GM23338 (cell line): ENCODE data around the gene CHP1. TPM values are rescaled to one million over a fixed set of nuclear protein-coding genes. Genes with fewer than 3 reads are reported as not detected.
A peak's percentile ranks its signal among the peaks of the same experiment; 100 is the strongest.

Experiments used
- ATAC-seq: fragments of 200-7000 bp; cut with Tn5 transposase; 3 replicates; pipeline ENCODE4 v1.9.1; 2020
- DNase-seq: peaks from one replicate; pipeline ENCODE4 v3.0.0-alpha.2; 2015; ENCODE audit warnings: low spot score
- H2AFZ ChIP-seq: fragments of 200-600 bp; sonication (generic); 2 replicates; pipeline ENCODE4 v1.8.0; 2016; ENCODE audit warnings: antibody characterized with exemption, mild to moderate bottlenecking, moderate library complexity
- H3F3A ChIP-seq: fragments of 200-600 bp; sonication (generic); replicated peaks from 2 replicates; pipeline ENCODE4 v1.8.0; 2017; ENCODE audit warnings: antibody characterized with exemption, mixed run types, low read depth
- H3K27ac ChIP-seq: fragments of 200-600 bp; sonication (generic); 2 replicates; pipeline ENCODE4 v1.6.1; 2016; ENCODE audit warnings: low read depth
- H3K27me3 ChIP-seq: fragments of 200-600 bp; sonication (generic); 2 replicates; pipeline ENCODE4 v1.8.0; 2016; ENCODE audit warnings: mild to moderate bottlenecking, mixed run types, moderate library complexity; ENCODE audit not compliant: insufficient read depth
- H3K36me3 ChIP-seq: fragments of 200-600 bp; sonication (generic); 2 replicates; pipeline ENCODE4 v1.8.0; 2016; ENCODE audit warnings: mild to moderate bottlenecking; ENCODE audit not compliant: insufficient read depth
- H3K4me1 ChIP-seq: fragments of 200-600 bp; sonication (generic); 2 replicates; pipeline ENCODE4 v1.8.0; 2016; ENCODE audit warnings: mild to moderate bottlenecking, moderate library complexity; ENCODE audit not compliant: insufficient read depth
- H3K4me2 ChIP-seq: fragments of 200-600 bp; sonication (generic); 2 replicates; pipeline ENCODE4 v1.7.1; 2017; ENCODE audit warnings: mixed run types
- H3K4me3 ChIP-seq: fragments of 200-600 bp; sonication (generic); 2 replicates; pipeline ENCODE4 v1.6.1; 2016; ENCODE audit warnings: mixed run types
- H3K79me2 ChIP-seq: fragments of 200-600 bp; sonication (generic); replicated peaks from 2 replicates; pipeline ENCODE4 v1.8.0; 2017; ENCODE audit warnings: mild to moderate bottlenecking; ENCODE audit not compliant: insufficient read depth
- H3K9me2 ChIP-seq: fragments of 200-600 bp; sonication (generic); 2 replicates; pipeline ENCODE4 v1.8.0; 2017; ENCODE audit not compliant: insufficient read depth
- H4K20me1 ChIP-seq: fragments of 200-600 bp; sonication (generic); replicated peaks from 2 replicates; pipeline ENCODE4 v1.8.0; 2017; ENCODE audit warnings: mild to moderate bottlenecking; ENCODE audit not compliant: insufficient read depth
- H3K27ac Mint-ChIP-seq: 2 replicates; pipeline ENCODE4 v1.8.0; 2020; ENCODE audit warnings: inconsistent platforms, mild to moderate bottlenecking, moderate library complexity, mixed read lengths
- H3K27me3 Mint-ChIP-seq: 3 replicates; pipeline ENCODE4 v1.8.0; 2022; ENCODE audit warnings: low read depth, mild to moderate bottlenecking, moderate library complexity, mixed read lengths, inconsistent platforms; ENCODE audit not compliant: insufficient read depth, poor library complexity
- H3K36me3 Mint-ChIP-seq: 3 replicates; pipeline ENCODE4 v1.8.0; 2021; ENCODE audit warnings: low read depth, mild to moderate bottlenecking, inconsistent platforms, moderate library complexity, mixed read lengths
- H3K4me1 Mint-ChIP-seq: 3 replicates; pipeline ENCODE4 v1.8.0; 2020; ENCODE audit warnings: mild to moderate bottlenecking, inconsistent platforms, mixed read lengths
- H3K4me3 Mint-ChIP-seq: 3 replicates; pipeline ENCODE4 v1.8.0; 2021; ENCODE audit warnings: moderate library complexity, mild to moderate bottlenecking, inconsistent platforms, mixed read lengths
- H3K9me3 Mint-ChIP-seq: 3 replicates; pipeline ENCODE4 v1.8.0; 2020; ENCODE audit warnings: moderate library complexity, mild to moderate bottlenecking, inconsistent platforms, mixed read lengths
- POLR2AphosphoS5 ChIP-seq: IDR thresholded peaks from 2 replicates; pipeline ENCODE4 v1.6.1; 2016; ENCODE audit warnings: antibody characterized with exemption, low read depth
- REST ChIP-seq: IDR thresholded peaks from one replicate; pipeline ENCODE4 v1.6.1; 2018; ENCODE audit warnings: antibody characterized with exemption; ENCODE audit not compliant: unreplicated experiment
- ZNF114 ChIP-seq: fragments of 250-450 bp; sonication (Bioruptor Pico); IDR thresholded peaks from 2 replicates; pipeline ENCODE4 v1.5.0; 2020; ENCODE audit warnings: mild to moderate bottlenecking, moderate library complexity
- polyA plus RNA-seq: library from polyadenylated mRNA; unstranded; fragments of >200 nt; fragmentation: Nextera tagmentation; extraction: Ambion mirVana; gene quantifications from 2 replicates; pipeline ENCODE4 v1.2.1, GENCODE V29; 2016
- total RNA-seq: library from RNA; depleted of rRNA; stranded (reverse); fragments of >200 nt; shearing (Covaris generic); gene quantifications from 2 replicates; pipeline ENCODE4 v1.2.3, GENCODE V29; 2014
- TF ChIP-seq, protein P1 (sequence below): fragments of 250-450 bp; sonication (Bioruptor Pico); IDR thresholded peaks from 2 replicates; pipeline ENCODE4 v1.5.0; 2020; ENCODE audit warnings: mild to moderate bottlenecking, moderate library complexity
- TF ChIP-seq, protein P2 (sequence below), 2 experiments: fragments of 200-600 bp in 1 of 2; sonication (generic) in 1 of 2; conservative IDR thresholded peaks; 2 replicates each; pipeline versions ENCODE4 v1.5.1 to v1.6.1; 2016 to 2017; ENCODE audit warnings: antibody characterized with exemption in 2 of 2, low read depth in 2 of 2, mild to moderate bottlenecking in 2 of 2, moderate library complexity in 1 of 2

The CHP1 gene
- total and polyA plus RNA-seq, 2 experiments from 2014 or later: 62.3 to 109 TPM

- no peaks in the 10 kb centered on the region; the same call in 1 of the 2 replicates for H3K36me3 ChIP-seq
- peaks cover 16% of the 10 kb centered on the region for H3K4me1 Mint-ChIP-seq
- H3F3A ChIP-seq: no peaks in the 10 kb centered on the region; the same call in 1 of the 2 replicates
- H3K4me1 ChIP-seq: no peaks in the 10 kb centered on the region; the same call in 1 of the 2 replicates
- DNase-seq (peak; percentile 69), ATAC-seq (peak; percentile 97)
- H3K27me3 Mint-ChIP-seq: peaks cover 1% of the 10 kb centered on the region
- H3K27me3 ChIP-seq: no peaks in the 10 kb centered on the region
- no peaks in the 10 kb centered on the region for H3K9me3 Mint-ChIP-seq
- no peak overlapping the region for H3K4me3 ChIP-seq
- 0 out of 2 replicates have a peak overlapping the region, but pooled peaks have one; percentile 1 for H3K4me2 ChIP-seq
- H3K9me2 ChIP-seq: no peaks in the 10 kb centered on the region
- H4K20me1 ChIP-seq: no peaks in the 10 kb centered on the region
- no peak overlapping the region for H2AFZ ChIP-seq
- TF ChIP-seq REST: no peak
- no peak for TF ChIP-seq ZNF114 (CRISPR knock-in tag)
- no peaks in the 10 kb centered on the region; the same call in 1 of the 2 replicates for H3K79me2 ChIP-seq
- H3K4me3 Mint-ChIP-seq: peak overlapping the region; percentile 6; the same call in 2 of the 3 replicates
- peaks cover 35% of the 10 kb centered on the region for H3K36me3 Mint-ChIP-seq
- H3K27ac ChIP-seq: peak overlapping the region; percentile 55; the same call in 1 of the 2 replicates
- H3K27ac Mint-ChIP-seq: peak overlapping the region; percentile 64
Observed at GRCh38 chr15:41263891-41264351, 32.9 kb downstream of the CHP1 start.

DNA sequence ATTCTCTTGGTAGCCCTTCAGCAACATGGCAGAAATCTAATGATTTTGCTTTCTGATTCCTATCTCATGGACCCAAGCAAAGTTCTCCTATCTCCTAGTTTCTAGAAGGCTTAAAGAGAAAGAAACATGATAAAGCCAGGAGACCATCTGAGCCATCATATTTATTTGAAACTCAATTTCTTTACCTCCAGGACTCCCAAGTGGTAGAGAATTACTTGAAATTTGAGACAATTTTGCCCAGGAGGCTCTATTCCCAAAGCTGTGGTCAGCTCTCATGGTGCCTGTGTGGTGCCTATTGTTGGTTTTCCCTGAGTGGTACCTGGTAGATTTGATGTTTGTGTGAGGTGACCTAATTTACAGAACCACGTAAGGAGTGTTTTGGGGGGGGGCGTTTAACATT lies 38.8 kb downstream of the CHP1 start:
- Histone ChIP-seq H4K20me1 (no peaks in the 10 kb centered on the region), H3K4me3 (no peak overlapping the region), H2AFZ (no peak overlapping the region), H3K79me2 (no peaks in the 10 kb centered on the region; the same call in 1 of the 2 replicates), H3K27me3 (no peaks in the 10 kb centered on the region), H3K27ac (no peak overlapping the region), H3K4me1 (no peaks in the 10 kb centered on the region), H3F3A (no peaks in the 10 kb centered on the region), H3K9me2 (no peaks in the 10 kb centered on the region), H3K4me2 (no peak overlapping the region), H3K36me3 (peaks cover 4% of the 10 kb centered on the region; the same call in 1 of the 2 replicates)
- DNase-seq (no peak), ATAC-seq (no peak)
- H3K4me3 Mint-ChIP-seq: no peak overlapping the region
- H3K27ac Mint-ChIP-seq: no peak overlapping the region
- peaks cover 3% of the 10 kb centered on the region for H3K27me3 Mint-ChIP-seq
- H3K9me3 Mint-ChIP-seq: no peaks in the 10 kb centered on the region
- H3K4me1 Mint-ChIP-seq: no peaks in the 10 kb centered on the region; the same call in 2 of the 3 replicates
- peaks cover 41% of the 10 kb centered on the region for H3K36me3 Mint-ChIP-seq
- TF ChIP-seq REST (no peak), POLR2AphosphoS5 (no peak)
- TF ChIP-seq, protein P1, sequence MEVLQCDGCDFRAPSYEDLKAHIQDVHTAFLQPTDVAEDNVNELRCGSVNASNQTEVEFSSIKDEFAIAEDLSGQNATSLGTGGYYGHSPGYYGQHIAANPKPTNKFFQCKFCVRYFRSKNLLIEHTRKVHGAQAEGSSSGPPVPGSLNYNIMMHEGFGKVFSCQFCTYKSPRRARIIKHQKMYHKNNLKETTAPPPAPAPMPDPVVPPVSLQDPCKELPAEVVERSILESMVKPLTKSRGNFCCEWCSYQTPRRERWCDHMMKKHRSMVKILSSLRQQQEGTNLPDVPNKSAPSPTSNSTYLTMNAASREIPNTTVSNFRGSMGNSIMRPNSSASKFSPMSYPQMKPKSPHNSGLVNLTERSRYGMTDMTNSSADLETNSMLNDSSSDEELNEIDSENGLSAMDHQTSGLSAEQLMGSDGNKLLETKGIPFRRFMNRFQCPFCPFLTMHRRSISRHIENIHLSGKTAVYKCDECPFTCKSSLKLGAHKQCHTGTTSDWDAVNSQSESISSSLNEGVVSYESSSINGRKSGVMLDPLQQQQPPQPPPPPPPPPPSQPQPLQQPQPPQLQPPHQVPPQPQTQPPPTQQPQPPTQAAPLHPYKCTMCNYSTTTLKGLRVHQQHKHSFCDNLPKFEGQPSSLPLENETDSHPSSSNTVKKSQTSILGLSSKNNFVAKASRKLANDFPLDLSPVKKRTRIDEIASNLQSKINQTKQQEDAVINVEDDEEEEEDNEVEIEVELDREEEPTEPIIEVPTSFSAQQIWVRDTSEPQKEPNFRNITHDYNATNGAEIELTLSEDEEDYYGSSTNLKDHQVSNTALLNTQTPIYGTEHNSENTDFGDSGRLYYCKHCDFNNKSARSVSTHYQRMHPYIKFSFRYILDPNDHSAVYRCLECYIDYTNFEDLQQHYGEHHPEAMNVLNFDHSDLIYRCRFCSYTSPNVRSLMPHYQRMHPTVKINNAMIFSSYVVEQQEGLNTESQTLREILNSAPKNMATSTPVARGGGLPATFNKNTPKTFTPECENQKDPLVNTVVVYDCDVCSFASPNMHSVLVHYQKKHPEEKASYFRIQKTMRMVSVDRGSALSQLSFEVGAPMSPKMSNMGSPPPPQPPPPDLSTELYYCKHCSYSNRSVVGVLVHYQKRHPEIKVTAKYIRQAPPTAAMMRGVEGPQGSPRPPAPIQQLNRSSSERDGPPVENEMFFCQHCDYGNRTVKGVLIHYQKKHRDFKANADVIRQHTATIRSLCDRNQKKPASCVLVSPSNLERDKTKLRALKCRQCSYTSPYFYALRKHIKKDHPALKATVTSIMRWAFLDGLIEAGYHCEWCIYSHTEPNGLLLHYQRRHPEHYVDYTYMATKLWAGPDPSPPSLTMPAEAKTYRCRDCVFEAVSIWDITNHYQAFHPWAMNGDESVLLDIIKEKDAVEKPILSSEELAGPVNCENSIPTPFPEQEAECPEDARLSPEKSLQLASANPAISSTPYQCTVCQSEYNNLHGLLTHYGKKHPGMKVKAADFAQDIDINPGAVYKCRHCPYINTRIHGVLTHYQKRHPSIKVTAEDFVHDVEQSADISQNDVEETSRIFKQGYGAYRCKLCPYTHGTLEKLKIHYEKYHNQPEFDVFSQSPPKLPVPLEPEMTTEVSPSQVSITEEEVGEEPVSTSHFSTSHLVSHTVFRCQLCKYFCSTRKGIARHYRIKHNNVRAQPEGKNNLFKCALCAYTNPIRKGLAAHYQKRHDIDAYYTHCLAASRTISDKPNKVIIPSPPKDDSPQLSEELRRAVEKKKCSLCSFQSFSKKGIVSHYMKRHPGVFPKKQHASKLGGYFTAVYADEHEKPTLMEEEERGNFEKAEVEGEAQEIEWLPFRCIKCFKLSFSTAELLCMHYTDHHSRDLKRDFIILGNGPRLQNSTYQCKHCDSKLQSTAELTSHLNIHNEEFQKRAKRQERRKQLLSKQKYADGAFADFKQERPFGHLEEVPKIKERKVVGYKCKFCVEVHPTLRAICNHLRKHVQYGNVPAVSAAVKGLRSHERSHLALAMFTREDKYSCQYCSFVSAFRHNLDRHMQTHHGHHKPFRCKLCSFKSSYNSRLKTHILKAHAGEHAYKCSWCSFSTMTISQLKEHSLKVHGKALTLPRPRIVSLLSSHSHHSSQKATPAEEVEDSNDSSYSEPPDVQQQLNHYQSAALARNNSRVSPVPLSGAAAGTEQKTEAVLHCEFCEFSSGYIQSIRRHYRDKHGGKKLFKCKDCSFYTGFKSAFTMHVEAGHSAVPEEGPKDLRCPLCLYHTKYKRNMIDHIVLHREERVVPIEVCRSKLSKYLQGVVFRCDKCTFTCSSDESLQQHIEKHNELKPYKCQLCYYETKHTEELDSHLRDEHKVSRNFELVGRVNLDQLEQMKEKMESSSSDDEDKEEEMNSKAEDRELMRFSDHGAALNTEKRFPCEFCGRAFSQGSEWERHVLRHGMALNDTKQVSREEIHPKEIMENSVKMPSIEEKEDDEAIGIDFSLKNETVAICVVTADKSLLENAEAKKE (CRISPR knock-in tag): no peak
- TF ChIP-seq, protein P2, sequence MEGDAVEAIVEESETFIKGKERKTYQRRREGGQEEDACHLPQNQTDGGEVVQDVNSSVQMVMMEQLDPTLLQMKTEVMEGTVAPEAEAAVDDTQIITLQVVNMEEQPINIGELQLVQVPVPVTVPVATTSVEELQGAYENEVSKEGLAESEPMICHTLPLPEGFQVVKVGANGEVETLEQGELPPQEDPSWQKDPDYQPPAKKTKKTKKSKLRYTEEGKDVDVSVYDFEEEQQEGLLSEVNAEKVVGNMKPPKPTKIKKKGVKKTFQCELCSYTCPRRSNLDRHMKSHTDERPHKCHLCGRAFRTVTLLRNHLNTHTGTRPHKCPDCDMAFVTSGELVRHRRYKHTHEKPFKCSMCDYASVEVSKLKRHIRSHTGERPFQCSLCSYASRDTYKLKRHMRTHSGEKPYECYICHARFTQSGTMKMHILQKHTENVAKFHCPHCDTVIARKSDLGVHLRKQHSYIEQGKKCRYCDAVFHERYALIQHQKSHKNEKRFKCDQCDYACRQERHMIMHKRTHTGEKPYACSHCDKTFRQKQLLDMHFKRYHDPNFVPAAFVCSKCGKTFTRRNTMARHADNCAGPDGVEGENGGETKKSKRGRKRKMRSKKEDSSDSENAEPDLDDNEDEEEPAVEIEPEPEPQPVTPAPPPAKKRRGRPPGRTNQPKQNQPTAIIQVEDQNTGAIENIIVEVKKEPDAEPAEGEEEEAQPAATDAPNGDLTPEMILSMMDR (conservative IDR thresholded peaks at IDR 0.05; ENCODE audit: low read depth in 2 of 2): no peak
